Activated T-helper 17 cell treated with anti-CD3 and anti-CD28 coated beads, Interleukin-2, amount 50 U/mL, for 72 hours (primary cell): ENCODE results near the gene POLH. TPM values are rescaled to one million over a fixed set of nuclear protein-coding genes. Genes with fewer than 3 reads are reported as not detected.

Experiments
- total RNA-seq, 2 donors: library from RNA; stranded (reverse); gene quantifications; one replicate each; pipeline ENCODE4 v1.2.3, GENCODE V29; 2022

POLH gene
- total RNA-seq, 2 donors from 2014 or later, result 55.5 to 67.8 TPM

Other genes with a start within 250 kb of the POLH start
- gene ZNF318, start 206.5 kb upstream of the POLH start, total RNA-seq, result 10 to 100 TPM; 11.2 to 21.0 TPM
- 10 to 100 TPM; 41.2 to 47.9 TPM for gene ABCC10, start 148.6 kb upstream of the POLH start, total RNA-seq
- 1 to 10 TPM; 1.3 to 2.8 TPM for gene DLK2, start 120.6 kb upstream of the POLH start, total RNA-seq
- gene TJAP1, start 98.6 kb upstream of the POLH start, total RNA-seq, result 10 to 100 TPM; 37.8 to 38.4 TPM
- under 1 TPM; 0.26 to 0.35 TPM for gene LRRC73, start 65.8 kb upstream of the POLH start, total RNA-seq
- 10 to 100 TPM; 51.5 to 66.7 TPM for gene YIPF3, start 59.3 kb upstream of the POLH start, total RNA-seq
- gene POLR1C, start 59.1 kb upstream of the POLH start, total RNA-seq, result 10 to 100 TPM; 30.1 to 67.8 TPM
- gene XPO5, start 147 bp upstream of the POLH start, total RNA-seq, result 100 to 1,000 TPM in 1 of 2 donors, 10 to 100 TPM in 1; 67.3 to 109 TPM
- gene GTPBP2, start 53.1 kb downstream of the POLH start, total RNA-seq, result 10 to 100 TPM; 64.2 to 67.3 TPM
- gene MAD2L1BP, start 59.7 kb downstream of the POLH start, total RNA-seq, result 10 to 100 TPM; 44.4 to 44.7 TPM
- gene RSPH9, start 68.9 kb downstream of the POLH start, total RNA-seq, result under 1 TPM; 0.09 to 0.66 TPM
- 10 to 100 TPM; 31.2 to 46.7 TPM for gene MRPS18A, start 111.6 kb downstream of the POLH start, total RNA-seq
- 100 to 1,000 TPM in 1 of 2 donors, 10 to 100 TPM in 1; 48.7 to 142 TPM for gene VEGFA, start 194.0 kb downstream of the POLH start, total RNA-seq